PC-9 (cell line): ENCODE results near the gene RPTOR.

ENCODE experiments used
- CTCF ChIP-seq: fragments of 200-600 bp; sonication (generic); conservative IDR thresholded peaks from 2 replicates; pipeline ENCODE4 v1.6.1; 2017; ENCODE audit warnings: mixed run types, antibody characterized with exemption, mild to moderate bottlenecking, moderate library complexity
- EZH2 ChIP-seq: fragments of 200-600 bp; sonication (generic); IDR thresholded peaks from 2 replicates; pipeline ENCODE4 v1.8.0; 2017; ENCODE audit warnings: antibody characterized with exemption, low read depth

GRCh38 chr17:80655608-80656007, 111.0 kb downstream of the RPTOR start:
- TF ChIP-seq CTCF (no peak), EZH2 (no peak)
